ENCODE measurements around the gene CISH.

DNA sequence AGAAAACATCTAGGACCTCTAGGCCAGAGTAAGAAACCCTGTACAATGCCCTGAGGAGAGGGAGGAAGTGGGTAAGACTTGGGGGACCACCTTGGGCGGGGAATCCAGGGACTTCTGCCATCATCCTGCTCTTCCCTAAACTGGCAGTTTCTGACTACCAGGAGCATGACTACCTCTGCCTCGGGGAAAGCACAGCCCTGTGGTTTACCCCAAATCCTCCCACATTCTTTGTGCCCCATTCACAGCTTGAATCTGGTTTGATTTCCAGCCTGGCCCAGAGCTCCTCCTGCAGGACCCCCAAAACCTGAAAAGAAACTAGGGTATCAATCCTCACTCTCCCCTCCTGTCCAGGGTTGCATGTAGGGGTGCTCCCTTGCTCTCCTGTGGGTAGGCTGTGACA lies 48.7 kb downstream of the CISH start:
- TF ChIP-seq EED (IDR thresholded peaks at IDR 0.05; ENCODE audit: low read depth) (no peak), EP300 (IDR thresholded peaks at IDR 0.05; ENCODE audit: borderline replicate concordance in 1 of 2, control insufficient read depth in 1 of 2, low read depth in 2 of 2, low read length in 2 of 2) (no peak), MYC (IDR thresholded peaks at IDR 0.05; ENCODE audit: insufficient read depth, insufficient read length, insufficient replicate concordance, low read length, severe bottlenecking) (no peak), CHD2 (IDR thresholded peaks at IDR 0.05; ENCODE audit: borderline replicate concordance, low read depth, low read length) (no peak), EZH2 (IDR thresholded peaks at IDR 0.05; ENCODE audit: borderline replicate concordance, control insufficient read depth, low read depth, low read length) (no peak), IRF4 (IDR thresholded peaks at IDR 0.05; ENCODE audit: low read depth, low read length) (no peak)
- TF ChIP-seq, protein P1, sequence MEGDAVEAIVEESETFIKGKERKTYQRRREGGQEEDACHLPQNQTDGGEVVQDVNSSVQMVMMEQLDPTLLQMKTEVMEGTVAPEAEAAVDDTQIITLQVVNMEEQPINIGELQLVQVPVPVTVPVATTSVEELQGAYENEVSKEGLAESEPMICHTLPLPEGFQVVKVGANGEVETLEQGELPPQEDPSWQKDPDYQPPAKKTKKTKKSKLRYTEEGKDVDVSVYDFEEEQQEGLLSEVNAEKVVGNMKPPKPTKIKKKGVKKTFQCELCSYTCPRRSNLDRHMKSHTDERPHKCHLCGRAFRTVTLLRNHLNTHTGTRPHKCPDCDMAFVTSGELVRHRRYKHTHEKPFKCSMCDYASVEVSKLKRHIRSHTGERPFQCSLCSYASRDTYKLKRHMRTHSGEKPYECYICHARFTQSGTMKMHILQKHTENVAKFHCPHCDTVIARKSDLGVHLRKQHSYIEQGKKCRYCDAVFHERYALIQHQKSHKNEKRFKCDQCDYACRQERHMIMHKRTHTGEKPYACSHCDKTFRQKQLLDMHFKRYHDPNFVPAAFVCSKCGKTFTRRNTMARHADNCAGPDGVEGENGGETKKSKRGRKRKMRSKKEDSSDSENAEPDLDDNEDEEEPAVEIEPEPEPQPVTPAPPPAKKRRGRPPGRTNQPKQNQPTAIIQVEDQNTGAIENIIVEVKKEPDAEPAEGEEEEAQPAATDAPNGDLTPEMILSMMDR (IDR thresholded peaks at IDR 0.05 in 2 of 3, conservative IDR thresholded peaks at IDR 0.05 in 1 of 3; ENCODE audit: control insufficient read depth in 2 of 3, extremely low read depth in 1 of 3, insufficient read depth in 1 of 3, low read depth in 3 of 3, low read length in 3 of 3), result no peak

Measured in GM12878 (cell line).